GM21390 (cell line): ENCODE data around the gene MTUS2.
A peak's percentile ranks its signal among the peaks of the same experiment; 100 is the strongest.

Experiments
- ATAC-seq: cut with Tn5 transposase; IDR thresholded peaks from one replicate; pipeline ENCODE4 v1.9.1; 2021; ENCODE audit not compliant: unreplicated experiment

Gene MTUS2

DNA sequence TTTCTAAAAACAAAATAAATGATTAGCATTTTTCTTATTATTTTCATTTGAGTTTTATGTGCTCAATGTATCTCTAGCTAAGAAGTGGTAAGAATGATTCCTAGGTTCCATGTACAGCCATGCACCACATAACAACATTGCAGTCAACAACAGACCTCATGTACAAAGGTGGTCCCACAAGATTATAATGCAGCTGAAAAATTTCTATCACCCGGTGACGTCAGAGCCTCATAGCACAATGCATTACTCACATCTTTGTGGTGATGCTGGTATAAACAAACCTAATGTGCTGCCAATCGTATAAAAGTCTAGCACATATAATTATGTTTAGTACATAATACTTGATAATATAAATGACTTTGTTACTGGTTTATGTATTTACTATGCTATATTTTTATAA is 654.9 kb downstream of the MTUS2 start:
- ATAC-seq: no peak

DNA sequence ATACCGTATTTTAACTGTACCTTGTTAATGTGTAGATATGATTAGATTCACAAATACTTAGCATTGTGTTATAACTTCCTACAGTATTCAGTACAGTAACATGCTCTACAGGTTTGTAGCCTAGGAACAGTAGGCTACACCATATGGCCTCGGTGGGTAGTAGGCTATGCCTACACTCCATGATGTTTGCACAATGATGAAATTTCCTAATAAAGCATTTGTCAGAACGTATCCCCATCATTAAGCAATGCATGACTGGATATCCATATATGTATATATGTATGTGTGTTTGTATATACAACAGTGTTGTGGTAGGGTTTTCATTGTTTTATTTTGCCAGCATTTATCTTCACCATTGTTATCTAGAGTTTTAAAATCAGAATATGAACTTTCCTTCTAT is 655.9 kb downstream of the MTUS2 start:
- ATAC-seq: no peak

DNA sequence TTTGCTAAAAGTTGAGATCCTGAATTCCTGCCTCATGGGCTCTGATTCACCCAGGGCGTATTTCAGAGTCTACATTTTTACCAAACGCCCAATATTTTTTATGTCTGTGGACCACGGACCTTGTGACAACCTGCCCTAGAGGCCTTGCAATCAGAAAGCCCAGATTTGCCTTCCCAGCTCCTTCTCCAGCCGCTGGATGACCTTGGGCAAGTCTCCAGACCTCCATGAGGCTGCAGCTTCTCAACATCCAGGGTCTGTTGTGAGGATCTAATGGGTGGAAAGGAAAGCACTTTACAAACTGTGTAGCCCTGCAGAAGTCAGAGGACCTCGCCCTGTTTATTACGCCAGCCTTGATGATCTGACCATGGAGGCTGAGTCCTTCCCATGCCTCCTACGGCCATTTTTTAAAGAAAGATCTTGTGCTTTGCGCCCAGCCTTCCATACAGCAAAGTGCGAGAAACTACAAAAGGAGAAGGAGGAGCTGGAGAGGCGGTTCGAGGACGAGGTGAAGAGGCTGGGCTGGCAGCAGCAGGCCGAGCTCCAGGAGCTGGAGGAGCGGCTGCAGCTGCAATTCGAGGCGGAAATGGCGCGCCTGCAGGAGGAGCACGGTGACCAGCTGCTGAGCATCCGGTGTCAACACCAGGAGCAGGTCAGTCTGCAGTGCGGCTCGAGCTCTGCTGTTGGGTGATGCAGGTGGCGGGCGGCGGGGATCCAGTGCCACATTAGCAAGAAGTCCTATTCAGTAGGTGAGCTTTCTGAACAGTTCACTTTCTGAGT is 659.8 kb downstream of the MTUS2 start:
- no peak for ATAC-seq

DNA sequence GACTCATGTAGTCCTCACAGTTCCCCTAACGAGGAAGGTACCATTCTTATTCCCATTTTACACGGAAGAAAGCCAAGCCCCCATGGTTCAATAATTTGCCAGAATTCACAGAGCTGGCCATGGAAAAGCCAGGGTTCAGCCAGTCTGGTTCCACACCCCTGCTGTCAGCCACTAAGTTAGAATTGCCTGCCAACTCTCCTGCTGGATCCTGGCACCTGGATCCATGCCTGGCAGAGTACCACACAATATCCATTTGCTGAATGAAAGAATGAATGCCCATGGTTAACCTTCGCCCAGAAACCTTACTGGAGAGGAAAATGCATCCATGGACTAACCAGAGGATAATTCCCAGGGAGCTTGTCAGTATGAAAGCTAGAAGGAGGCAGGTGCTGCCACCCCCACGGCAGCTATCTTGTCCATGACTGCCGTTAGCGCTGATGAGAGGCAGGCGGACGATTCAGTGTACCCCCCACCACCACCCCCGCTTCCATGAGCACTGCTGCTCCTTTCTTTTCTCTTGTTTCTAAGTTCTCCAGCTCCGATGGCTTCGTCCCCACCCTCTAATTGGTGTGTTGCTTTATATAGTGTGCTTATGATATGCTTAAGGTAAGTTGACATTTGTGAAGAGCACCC is 660.9 kb downstream of the MTUS2 start:
- ATAC-seq: no peak

DNA sequence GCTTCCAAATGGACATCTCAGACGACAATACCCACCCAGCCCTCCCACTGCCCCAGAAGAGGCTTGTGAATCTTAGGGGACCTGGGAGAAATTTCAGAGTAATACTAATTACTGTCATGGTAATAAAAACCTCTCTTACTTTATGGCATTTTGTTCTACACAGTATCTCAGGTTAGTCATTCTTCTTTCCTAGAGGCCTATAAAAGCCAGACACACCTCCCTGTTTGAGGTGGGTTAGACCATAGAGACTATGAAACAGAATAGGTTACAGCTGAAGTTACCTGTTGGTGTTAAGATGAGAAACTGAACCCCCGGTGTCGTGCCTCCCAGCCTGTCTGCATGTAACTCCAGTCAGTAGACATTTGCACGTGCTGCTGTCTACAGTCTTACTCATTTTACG is 661.5 kb downstream of the MTUS2 start:
- ATAC-seq: no peak

DNA sequence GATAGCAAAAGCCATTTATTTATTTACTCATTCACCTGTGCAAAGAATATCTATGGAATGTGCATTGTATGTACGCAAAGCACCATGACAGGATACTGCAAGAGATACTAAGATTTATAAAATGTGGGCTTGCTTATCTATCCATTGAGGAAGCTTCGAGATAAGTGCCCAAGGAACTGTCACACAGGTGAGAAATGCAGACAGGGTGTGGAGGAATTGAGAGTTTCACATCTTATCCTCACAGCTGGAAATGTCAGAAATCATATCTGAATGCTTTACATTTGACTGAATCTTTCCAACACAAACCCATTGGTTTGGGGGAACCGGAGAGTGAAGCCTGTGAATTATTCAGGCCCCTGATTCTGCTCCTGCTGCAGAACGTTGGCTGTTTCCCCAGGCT is 662.4 kb downstream of the MTUS2 start:
- ATAC-seq: no peak

DNA sequence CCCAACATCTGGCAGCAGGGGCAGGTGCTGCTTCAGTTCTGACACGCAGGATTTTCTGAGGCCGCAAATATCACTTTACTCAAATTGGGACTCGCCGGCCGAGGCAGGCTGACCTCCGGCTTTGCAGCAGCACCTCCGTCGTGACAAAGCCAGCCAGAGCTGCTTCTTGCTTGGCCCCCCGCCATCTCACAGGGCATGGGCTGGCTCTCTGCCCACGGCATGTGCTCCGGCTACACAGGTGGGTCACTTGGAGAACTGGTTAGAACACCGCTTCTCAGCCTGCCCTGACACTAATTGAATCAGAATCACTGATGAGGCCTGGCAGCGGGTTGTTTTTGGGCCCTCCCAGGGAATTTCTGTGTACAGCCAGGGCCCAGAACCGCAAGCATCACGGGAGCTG is 663.1 kb downstream of the MTUS2 start:
- no peak for ATAC-seq

DNA sequence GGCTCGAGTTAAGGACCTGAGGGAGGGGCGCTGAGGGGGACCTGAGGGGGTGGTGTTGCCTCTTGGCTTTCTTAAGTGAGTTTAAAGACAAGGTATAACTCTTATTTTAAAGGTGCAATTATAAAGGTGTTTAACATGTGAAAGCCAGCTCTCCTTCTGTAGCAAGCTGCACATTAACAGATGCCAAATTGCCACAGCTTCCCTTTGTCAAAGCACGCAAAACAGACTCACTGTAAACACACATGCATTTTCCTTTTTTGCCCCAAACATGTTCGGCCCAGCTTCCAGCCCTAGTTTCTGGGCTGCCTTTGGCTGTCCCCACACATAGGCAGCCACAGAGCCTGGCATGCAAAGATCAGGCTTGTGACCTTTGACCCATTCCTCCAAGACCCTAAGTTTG is 663.5 kb downstream of the MTUS2 start:
- ATAC-seq: no peak

DNA sequence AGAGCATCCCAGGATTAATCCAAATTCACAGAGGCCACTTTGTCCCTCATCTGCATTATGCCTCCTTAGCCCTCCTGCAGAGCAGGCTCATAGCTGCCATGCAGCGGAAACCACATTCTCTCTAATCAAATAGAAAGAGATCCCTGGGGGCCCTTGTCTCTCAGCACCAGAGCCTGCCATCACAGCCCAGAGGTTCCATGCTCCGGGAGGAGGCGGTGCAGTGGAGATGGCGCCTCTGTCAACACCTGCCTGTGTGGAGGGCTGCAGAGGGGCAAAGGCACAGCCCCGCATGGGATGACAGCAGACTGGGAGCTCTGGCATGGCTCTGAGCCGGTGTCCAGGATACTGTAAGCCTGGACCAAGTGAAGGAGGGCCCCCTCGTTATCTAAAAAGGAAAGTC is 664.1 kb downstream of the MTUS2 start:
- no peak for ATAC-seq

DNA sequence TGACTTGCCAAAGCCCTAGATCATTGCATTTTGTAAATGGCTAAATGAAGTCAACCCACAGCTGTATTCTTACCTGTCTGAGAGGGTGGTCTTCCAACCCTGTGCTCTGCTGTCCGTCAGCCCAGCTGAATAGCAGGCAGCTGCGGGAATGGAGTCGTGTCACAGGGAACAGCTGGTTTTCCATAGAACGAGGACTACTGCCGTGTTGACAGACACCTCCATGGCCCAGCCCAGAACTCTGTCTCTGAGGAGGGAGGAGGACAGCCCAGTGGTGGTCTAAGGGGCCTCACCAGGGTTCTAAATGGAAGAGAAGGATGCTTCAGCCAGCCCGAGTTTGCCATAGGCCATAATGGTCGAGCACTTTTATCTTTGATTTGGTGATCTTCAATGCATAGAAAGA is 664.7 kb downstream of the MTUS2 start:
- no peak for ATAC-seq

DNA sequence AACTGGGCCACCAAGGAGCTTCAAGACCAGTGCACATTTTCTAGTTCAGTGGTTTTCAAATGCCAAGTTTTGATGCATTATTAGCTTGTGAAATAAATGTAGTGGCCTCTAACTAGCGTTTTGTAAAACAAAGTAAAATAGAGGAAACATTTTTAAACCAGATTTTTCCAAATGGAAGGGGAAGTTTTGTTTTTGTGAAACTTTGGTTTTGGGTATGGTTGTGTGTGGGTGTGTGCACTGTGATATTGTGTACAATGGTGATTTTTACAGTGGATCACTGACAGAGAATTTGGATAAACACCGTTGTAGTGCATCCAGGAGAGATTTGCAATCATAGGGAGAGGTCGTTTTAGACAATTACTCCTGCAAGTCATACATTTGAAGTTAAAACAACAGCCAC is 666.4 kb downstream of the MTUS2 start:
- ATAC-seq: no peak

DNA sequence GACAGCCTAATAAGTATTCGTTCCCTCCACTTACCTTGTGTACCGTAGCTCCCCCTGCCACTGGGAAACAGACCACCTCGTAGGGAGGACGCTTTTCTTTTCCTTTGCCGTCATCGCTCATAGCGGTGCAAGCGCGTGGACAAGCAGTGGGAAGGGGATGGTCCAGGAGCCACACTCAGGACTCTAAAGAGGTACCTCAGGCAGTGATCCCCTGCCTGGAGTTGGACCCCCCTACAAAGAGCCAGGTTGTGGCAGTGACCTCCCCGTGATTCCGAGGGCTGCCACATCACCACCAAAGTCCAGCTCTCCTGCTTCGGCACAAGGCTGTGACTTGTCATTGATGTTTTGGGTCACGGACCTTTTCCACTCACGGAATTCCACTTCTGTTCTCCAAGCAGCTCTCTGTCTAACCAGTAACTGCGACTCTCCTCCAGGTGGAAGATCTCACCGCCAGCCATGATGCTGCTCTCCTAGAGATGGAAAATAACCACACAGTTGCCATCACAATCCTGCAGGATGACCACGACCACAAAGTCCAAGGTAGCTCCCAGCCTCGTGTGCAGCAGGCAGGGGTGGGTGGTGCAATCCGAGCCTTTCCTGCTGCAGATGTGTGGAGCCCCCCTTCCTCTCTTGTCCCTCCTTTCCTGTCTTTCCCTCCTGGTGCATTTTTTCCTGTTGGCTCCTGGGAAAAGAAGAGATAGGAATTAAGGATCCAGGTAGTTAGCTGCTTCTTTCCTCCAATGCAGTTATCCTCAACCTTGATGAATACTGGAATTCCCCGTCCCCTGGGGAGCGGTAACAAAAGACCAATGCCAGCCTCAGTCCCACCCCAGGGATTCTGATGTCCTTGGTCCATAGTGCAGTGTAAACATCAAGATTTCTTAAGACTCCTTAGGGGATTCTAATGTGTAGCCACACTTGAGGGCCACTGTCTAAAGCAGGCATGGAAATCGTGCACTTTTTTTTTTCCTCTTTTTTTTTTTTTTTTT is 667.6 kb downstream of the MTUS2 start:
- no peak for ATAC-seq

DNA sequence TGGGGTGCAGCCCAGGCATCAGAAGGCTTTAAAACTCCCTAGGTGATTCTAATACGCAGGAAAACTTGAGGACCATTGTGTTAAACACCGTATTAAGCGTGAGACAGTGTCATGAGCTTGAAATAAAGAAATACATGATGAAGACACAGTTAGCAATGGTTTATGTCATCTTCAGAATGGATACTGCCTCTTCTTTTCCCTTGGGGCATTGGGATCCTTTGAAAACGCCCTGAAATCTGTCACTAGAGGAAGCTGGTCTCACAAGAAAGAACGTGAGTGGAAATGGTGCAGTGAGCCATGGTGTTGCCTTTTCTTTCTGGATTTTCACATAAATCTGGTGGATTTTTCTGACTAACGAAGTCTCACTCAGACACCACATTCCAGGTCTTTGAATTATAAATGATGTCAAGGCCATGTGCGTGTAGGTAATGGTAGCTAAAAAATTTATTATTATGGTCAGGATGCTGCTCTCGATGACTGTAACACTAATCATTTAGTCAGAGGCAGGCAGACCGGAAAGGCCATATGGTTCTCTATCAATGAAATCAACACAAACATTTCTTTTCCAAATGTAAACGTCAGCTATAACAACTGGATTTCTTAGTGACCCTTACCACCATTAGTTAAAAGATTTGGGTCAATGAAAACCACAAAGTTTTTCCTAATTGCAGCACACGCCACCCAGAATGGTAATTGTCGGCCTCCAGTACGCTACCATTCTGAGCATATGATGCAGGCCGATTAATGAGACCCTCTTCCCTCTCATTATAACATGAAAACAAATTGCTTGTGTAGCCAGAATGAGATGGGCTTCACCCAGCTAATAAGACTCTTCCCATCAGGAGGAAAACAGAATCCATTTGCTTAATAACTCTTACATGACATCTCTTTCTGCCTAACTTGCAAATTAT is 669.8 kb downstream of the MTUS2 start:
- ATAC-seq: no peak

DNA sequence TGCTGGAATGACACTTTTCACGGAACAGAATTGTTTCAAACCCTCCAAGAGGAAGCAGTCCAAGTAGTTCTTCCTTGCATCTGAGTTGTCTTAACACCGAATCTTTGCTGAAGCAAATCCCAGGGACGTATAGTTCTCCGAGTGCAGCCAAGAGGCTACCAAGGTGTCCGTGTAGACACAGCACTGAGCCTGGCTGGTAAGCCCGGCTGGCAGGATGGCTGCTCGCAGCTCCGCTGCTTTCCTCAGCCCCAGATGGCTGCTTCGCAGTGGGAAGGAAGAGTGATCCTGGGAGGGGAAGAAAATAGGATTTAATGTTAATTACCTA is 670.4 kb downstream of the MTUS2 start:
- no peak for ATAC-seq

DNA sequence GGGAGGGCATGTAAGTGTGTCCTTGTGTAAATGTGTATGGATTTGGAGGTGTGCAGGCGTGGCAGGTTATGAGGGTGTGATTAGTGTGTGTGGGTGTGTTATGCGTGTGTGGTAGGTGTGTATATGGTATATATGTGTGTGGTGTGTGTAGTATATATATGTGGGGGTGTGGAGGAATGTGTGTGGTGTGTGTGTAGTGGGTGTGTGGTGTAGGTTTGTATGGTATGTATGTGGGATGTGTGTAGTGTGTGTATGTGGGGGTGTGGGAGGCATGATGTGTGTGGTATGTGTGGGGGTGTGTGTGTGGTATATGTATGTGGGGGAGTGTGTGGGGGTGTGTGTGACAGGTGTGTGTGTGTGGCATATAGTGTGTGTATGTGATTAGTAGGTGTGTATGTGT is 671.1 kb downstream of the MTUS2 start:
- no peak for ATAC-seq

DNA sequence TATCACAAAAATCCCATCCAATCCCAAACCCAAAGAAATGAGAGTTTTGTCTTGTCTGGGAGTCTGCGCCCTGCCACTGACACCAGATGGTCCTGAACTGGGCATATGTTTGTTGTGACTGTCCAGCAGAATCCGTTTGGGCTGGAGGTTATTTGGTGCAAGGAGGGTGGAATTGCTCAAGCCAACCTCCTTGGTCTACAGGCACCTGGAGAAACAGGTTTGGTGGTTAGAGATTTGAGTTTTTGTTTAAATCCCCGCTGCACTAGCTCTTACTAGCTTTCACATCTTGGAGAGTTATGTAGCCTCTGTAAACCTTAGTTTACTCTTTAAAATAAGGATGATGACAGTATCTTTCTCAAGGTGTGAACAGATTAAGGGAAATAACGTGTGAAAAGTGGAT is 673.7 kb downstream of the MTUS2 start:
- ATAC-seq: no peak

DNA sequence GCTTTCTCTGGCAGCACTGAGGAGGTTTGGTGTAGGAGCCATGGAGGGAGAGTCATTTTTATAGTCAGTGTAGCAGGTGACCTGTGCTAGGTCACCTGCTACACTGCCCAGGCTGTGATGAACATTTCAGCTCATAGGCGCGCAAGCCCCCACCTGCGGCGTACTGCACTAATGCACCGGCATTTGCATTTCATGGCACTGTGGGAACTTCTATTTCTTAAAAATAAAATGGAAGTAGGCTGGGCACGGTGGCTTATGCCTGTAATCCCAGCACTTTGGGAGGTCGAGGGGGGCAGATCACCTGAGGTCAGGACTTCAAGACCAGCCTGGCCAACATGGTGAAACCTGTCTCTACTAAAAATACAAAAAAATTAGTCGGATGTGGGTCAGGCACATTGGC is 674.4 kb downstream of the MTUS2 start:
- ATAC-seq: no peak

DNA sequence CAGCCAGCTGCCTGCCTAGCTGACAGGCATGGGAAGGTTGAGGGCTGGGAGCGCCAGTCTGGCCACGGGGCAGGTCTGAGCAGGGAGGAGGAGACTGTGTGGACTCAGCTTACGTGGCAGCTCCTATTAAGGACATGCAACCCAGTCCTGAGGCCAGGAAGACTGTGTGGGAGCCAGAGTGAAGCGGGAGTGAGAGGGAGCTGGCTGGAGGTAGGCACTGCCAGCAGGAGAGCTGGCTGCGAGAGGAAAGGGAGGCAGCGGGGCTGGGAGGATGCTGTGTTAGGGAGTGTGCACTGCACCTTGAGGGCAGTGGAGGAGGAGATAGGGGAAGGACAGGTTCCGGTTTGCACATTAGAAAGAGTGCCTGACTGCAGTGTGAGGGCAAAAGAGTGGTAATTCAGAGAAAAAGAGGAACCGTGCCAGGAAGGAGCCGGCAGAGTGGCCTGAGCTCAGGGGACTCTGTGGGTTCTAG is 676.1 kb downstream of the MTUS2 start:
- ATAC-seq: peak; percentile 65

DNA sequence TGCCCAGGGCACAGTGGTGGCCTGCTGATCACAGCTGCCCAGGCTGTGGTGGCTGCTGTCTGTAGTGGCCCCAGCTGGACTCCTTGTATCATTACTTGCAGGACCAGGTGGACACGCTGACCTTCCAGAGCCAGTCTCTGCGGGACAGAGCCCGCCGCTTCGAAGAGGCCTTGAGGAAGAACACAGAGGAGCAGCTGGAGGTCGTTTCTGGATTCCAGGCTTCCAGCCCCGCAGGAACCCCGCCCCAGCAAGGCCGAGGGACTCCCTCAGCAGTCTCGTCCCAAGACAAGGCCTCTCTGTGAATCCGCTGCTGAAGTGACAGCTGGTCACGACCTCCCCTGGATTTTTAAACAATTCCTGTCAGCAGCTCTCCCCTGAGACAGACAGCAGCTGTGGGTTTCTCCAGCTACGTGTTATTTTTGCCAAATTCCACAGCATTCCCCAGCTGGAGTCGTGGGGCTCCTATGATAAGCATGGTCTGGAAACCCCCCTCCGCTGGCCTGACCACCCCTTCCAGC is 677.1 kb downstream of the MTUS2 start:
- ATAC-seq: no peak

DNA sequence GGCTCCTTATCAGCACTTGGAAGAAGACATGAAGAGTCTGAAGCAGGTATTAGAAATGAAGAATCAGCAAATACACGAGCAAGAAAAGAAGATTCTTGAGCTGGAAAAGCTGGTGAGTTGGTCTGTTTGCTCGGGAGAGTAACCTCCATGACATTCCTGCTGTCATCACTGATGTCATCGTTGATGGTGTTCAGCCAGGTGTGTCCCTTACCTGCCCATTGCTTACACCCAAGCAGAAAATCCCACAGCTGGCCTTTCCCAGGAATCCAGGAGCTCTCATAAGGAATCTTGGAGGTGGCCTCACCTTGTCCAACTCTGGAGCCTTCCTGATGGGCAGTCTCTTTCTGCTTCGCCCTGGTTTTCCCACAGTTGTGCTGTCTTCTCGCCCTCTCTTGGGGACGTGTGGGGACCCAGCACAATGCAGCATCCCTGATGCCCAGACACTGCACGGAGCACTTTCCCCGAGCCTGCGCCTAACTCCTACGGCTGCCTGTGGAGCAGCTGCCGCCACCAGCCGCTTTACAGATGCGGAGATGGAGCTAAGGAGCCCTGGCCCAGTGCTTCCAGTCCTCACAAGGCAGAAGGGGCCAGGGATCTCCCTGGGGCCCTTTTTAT is 678.4 kb downstream of the MTUS2 start:
- ATAC-seq: no peak
